ENCODE measurements around the gene UBE2J1.
A peak's percentile ranks its signal among the peaks of the same experiment; 100 is the strongest.

The UBE2J1 gene

DNA sequence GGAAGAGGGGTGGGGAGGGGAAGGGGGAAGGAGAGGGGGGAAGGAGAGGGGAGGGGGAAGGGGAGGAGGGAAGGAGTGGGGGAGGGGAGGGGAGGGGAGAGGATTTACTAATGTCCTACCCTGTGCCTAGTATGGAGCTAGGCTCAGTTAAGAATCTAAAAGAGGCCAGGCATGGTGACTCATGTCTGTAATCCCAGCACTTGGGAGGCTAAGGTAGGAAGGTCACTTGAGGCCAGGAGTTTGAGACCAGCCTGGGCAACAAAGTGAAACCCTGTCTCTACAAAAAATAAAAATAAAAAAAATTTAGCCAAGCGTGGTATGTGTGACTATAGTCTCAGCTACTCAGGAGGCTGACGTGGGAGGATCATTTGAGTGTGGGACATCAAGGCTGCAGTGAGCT lies 13.0 kb downstream of the UBE2J1 start:
- TF ChIP-seq MYC (IDR thresholded peaks at IDR 0.05; ENCODE audit: low read depth, low read length), result no peak
- TF ChIP-seq POLR2A (IDR thresholded peaks at IDR 0.05; ENCODE audit: extremely low read depth, insufficient read length), result no peak
- TF ChIP-seq, protein P1, sequence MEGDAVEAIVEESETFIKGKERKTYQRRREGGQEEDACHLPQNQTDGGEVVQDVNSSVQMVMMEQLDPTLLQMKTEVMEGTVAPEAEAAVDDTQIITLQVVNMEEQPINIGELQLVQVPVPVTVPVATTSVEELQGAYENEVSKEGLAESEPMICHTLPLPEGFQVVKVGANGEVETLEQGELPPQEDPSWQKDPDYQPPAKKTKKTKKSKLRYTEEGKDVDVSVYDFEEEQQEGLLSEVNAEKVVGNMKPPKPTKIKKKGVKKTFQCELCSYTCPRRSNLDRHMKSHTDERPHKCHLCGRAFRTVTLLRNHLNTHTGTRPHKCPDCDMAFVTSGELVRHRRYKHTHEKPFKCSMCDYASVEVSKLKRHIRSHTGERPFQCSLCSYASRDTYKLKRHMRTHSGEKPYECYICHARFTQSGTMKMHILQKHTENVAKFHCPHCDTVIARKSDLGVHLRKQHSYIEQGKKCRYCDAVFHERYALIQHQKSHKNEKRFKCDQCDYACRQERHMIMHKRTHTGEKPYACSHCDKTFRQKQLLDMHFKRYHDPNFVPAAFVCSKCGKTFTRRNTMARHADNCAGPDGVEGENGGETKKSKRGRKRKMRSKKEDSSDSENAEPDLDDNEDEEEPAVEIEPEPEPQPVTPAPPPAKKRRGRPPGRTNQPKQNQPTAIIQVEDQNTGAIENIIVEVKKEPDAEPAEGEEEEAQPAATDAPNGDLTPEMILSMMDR (IDR thresholded peaks at IDR 0.05; ENCODE audit: low read depth, low read length), result no peak
- TF ChIP-seq, protein P2, sequence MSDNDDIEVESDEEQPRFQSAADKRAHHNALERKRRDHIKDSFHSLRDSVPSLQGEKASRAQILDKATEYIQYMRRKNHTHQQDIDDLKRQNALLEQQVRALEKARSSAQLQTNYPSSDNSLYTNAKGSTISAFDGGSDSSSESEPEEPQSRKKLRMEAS (IDR thresholded peaks at IDR 0.05; ENCODE audit: low read depth, low read length), result no peak

DNA sequence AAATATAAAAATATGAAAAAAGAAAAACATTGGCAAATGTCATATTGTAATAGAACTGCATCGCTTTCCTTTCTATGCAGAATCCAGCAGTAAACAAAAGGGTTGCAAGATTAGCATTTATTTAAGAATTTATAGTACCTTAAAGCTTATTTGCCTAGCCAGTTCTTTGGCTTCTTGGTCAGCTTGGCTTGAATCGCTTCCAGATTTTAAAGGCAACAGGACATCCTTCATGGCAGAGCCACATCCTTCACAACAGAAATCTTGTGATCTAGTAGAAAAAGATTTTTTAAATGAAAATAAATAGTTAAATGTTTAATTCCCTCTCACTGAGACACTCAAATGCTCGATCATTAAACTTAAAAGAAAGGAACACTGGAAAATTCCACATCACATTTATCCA lies 17.4 kb downstream of the UBE2J1 start:
- no peak for DNase-seq (ENCODE audit: low read depth)
- no peak overlapping the region for H3K4me3 ChIP-seq (ENCODE audit: low read depth, low read length)
- no peak for TF ChIP-seq POLR2A (IDR thresholded peaks at IDR 0.05; ENCODE audit: extremely low read depth, insufficient read length)
- TF ChIP-seq, protein P2 (IDR thresholded peaks at IDR 0.05; ENCODE audit: low read depth, low read length), result no peak
- TF ChIP-seq, protein P1 (IDR thresholded peaks at IDR 0.05; ENCODE audit: low read depth, low read length), result no peak
- TF ChIP-seq MYC (IDR thresholded peaks at IDR 0.05; ENCODE audit: low read depth, low read length), result no peak

More for the DNA sequence above, 13.0 kb downstream of the UBE2J1 start:
- no peak overlapping the region for H3K4me3 ChIP-seq (ENCODE audit: low read depth, low read length)
- peak; percentile 32 for DNase-seq (ENCODE audit: low read depth)

DNA sequence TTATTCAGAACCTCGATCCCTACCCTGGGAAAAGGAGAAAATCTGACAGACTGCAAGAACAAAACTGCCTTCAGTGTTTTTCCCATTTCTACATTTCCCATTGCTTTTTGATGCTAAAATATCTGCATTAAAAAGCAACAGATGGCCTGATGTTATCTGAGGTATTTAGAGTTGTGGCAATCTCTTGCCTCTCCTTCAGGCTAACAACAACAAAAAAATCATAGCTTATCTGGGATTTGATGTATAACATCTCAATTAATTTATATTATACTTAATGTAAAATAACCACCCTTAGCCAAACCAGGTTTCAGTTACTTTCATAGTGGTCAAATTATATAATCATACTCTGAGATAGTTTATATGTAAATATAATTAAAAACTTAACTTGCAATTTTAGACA lies 21.6 kb downstream of the UBE2J1 start:
- H3K4me3 ChIP-seq (ENCODE audit: low read depth, low read length), result no peak overlapping the region
- DNase-seq (ENCODE audit: low read depth), result no peak
- TF ChIP-seq, protein P1 (IDR thresholded peaks at IDR 0.05; ENCODE audit: low read depth, low read length), result no peak
- TF ChIP-seq POLR2A (IDR thresholded peaks at IDR 0.05; ENCODE audit: extremely low read depth, insufficient read length), result no peak
- TF ChIP-seq, protein P2 (IDR thresholded peaks at IDR 0.05; ENCODE audit: low read depth, low read length), result no peak
- TF ChIP-seq MYC (IDR thresholded peaks at IDR 0.05; ENCODE audit: low read depth, low read length), result no peak

DNA sequence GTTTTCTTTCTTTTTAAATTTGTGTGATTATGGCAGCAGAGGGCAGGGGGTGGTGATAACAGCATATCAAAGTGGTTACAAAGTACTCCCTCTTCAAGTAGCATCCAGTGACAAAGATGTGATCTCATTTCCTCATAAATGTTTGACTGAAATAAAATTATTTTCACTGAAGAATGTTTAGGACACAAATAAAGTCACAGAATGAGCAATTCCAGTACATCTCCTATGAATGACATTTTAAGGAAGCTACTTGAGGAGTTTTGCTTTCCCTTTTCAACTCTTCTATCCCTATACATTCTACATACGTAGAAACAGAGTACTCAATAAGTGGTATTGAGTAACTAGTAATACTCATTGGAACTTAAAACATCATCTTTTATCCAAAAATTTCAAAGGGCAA lies 23.5 kb downstream of the UBE2J1 start:
- no peak for TF ChIP-seq POLR2A (IDR thresholded peaks at IDR 0.05; ENCODE audit: extremely low read depth, insufficient read length)
- no peak for DNase-seq (ENCODE audit: low read depth)

DNA sequence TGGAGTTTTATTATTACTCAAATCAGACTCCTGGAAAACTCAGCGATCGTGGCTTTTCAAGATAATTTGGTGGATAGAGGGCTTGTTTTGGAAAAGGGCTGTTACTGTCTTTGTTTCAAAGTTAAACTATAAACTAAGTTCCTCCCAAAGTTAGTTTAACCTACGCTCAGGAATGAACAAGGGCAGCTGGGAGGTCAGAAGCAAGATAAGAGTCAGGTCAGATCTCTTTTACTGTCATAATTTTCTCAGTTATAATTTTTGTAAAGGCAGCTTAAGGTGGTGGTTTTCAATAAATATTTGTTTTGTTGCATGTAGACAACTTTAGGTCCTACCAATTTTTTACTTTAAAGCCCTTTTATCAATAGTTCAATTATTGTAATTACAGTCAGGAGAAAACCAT lies 28.2 kb downstream of the UBE2J1 start:
- no peak for DNase-seq (ENCODE audit: low read depth)
- H3K4me3 ChIP-seq (ENCODE audit: low read depth, low read length), result no peak overlapping the region
- TF ChIP-seq POLR2A (IDR thresholded peaks at IDR 0.05; ENCODE audit: extremely low read depth, insufficient read length), result no peak
- TF ChIP-seq, protein P1 (IDR thresholded peaks at IDR 0.05; ENCODE audit: low read depth, low read length), result no peak
- TF ChIP-seq MYC (IDR thresholded peaks at IDR 0.05; ENCODE audit: low read depth, low read length), result no peak
- TF ChIP-seq, protein P2 (IDR thresholded peaks at IDR 0.05; ENCODE audit: low read depth, low read length), result no peak

More for the DNA sequence above, 23.5 kb downstream of the UBE2J1 start:
- no peak overlapping the region for H3K4me3 ChIP-seq (ENCODE audit: low read depth, low read length)

DNA sequence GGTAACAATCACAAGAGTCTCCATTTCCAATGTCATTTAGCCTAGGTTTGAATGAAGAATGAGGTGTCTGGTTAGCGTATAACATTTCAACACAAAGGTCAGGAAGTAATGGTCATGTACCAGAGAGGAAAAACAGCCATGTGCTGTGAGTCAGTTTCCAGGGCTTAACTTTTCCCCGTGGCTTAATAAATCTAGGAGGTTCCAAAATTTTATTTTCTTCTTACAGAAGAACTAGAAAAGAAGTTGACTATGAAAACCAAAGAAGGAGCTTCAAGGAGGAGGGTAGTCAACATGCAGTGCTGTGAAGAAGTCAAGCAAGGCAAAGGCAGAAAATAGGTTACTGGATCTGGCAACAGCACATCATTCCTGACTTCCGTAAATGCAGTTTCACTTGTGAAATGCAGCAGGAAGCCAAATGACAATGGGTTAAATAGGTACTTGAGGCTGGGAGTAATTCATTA lies 29.0 kb downstream of the UBE2J1 start:
- peak; percentile 79 for DNase-seq (ENCODE audit: low read depth)
- no peak overlapping the region for H3K4me3 ChIP-seq (ENCODE audit: low read depth, low read length)
- TF ChIP-seq POLR2A (IDR thresholded peaks at IDR 0.05; ENCODE audit: extremely low read depth, insufficient read length) (no peak), MYC (IDR thresholded peaks at IDR 0.05; ENCODE audit: low read depth, low read length) (no peak)
- TF ChIP-seq, protein P2 (IDR thresholded peaks at IDR 0.05; ENCODE audit: low read depth, low read length), result no peak
- TF ChIP-seq, protein P1 (IDR thresholded peaks at IDR 0.05; ENCODE audit: low read depth, low read length), result no peak
